CD14-positive monocyte (primary cell): Measurements from ENCODE around the gene ELF5. TPM values are rescaled to one million over a fixed set of nuclear protein-coding genes. Genes with fewer than 3 reads are reported as not detected.

ENCODE experiments used
- DNase-seq, 3 donors: peaks; one replicate each; pipeline ENCODE4 v3.0.0-alpha.2; 2011 to 2022
- H2AFZ ChIP-seq: 2 replicates; pipeline ENCODE4 v1.6.0; 2012; ENCODE audit warnings: mild to moderate bottlenecking, low read depth, low read length, inconsistent platforms; ENCODE audit not compliant: insufficient read depth, poor library complexity, severe bottlenecking
- H3K27ac ChIP-seq, 2 donors: 1 replicate in 1 of 2; 2 replicates in 1 of 2; pipeline ENCODE4 v1.5.1; 2012 to 2013; ENCODE audit warnings: low read length in 2 of 2, control low read depth in 1 of 2, inconsistent platforms in 1 of 2, low read depth in 1 of 2, mild to moderate bottlenecking in 1 of 2
- H3K27me3 ChIP-seq, 2 donors: one replicate each; pipeline versions ENCODE4 v1.6.0 to v1.6.1; 2011 to 2013; ENCODE audit warnings: low read length in 2 of 2; ENCODE audit not compliant: control insufficient read depth in 2 of 2, insufficient read depth in 2 of 2
- H3K36me3 ChIP-seq, 2 donors: replicated peaks in 1 of 2; 1 replicate in 1 of 2; 2 replicates in 1 of 2; pipeline versions ENCODE4 v1.5.1 to v1.6.1; 2012 to 2013; ENCODE audit warnings: low read length in 2 of 2, control low read depth in 1 of 2, inconsistent platforms in 1 of 2, mild to moderate bottlenecking in 1 of 2; ENCODE audit not compliant: insufficient read depth in 2 of 2, control insufficient read depth in 1 of 2
- H3K4me1 ChIP-seq, 2 donors: 1 replicate in 1 of 2; 2 replicates in 1 of 2; pipeline versions ENCODE4 v1.5.1 to v1.6.1; 2012 to 2013; ENCODE audit warnings: low read length in 2 of 2, control low read depth in 1 of 2, inconsistent platforms in 1 of 2, mild to moderate bottlenecking in 1 of 2, moderate library complexity in 1 of 2; ENCODE audit not compliant: insufficient read depth in 2 of 2, control insufficient read depth in 1 of 2
- H3K4me2 ChIP-seq: replicated peaks from 2 replicates; pipeline ENCODE3; 2012; ENCODE audit warnings: low read length, moderate library complexity, mild to moderate bottlenecking; ENCODE audit not compliant: poor library complexity, severe bottlenecking; ENCODE audit errors: extremely low read depth
- H3K4me3 ChIP-seq, 3 experiments: fragments of 200-600 bp in 1 of 3; sonication (generic) in 1 of 3; replicated peaks in 1 of 3; 1 replicate in 2 of 3; 2 replicates in 1 of 3; pipeline ENCODE4 v1.5.1; 2011 to 2013; ENCODE audit warnings: low read length in 3 of 3, mild to moderate bottlenecking in 3 of 3, control low read depth in 2 of 3, low read depth in 2 of 3, inconsistent platforms in 1 of 3, moderate library complexity in 1 of 3
- H3K79me2 ChIP-seq: 2 replicates; pipeline ENCODE4 v1.6.0; 2012; ENCODE audit warnings: mild to moderate bottlenecking, control low read depth, inconsistent platforms, low read length, moderate library complexity; ENCODE audit not compliant: insufficient read depth
- H3K9ac ChIP-seq: 2 replicates; pipeline ENCODE4 v1.6.0; 2017; ENCODE audit warnings: low read length, mild to moderate bottlenecking; ENCODE audit not compliant: insufficient read depth, poor library complexity, severe bottlenecking
- H3K9me3 ChIP-seq, 2 donors: replicated peaks in 1 of 2; 1 replicate in 1 of 2; 2 replicates in 1 of 2; pipeline versions ENCODE4 v1.5.1 to v1.6.1; 2012 to 2013; ENCODE audit warnings: low read length in 2 of 2, control low read depth in 1 of 2; ENCODE audit not compliant: control insufficient read depth in 1 of 2, insufficient read depth in 1 of 2
- H4K20me1 ChIP-seq: 2 replicates; pipeline ENCODE4 v1.6.0; 2012; ENCODE audit warnings: mild to moderate bottlenecking, low read length, control low read depth, moderate library complexity; ENCODE audit not compliant: insufficient read depth
- H3K27ac Mint-ChIP-seq, 7 donors: one replicate each; pipeline ENCODE4 v1.8.0; 2020; ENCODE audit warnings: mild to moderate bottlenecking in 7 of 7, mixed read lengths in 7 of 7, moderate library complexity in 6 of 7, inconsistent platforms in 2 of 7
- H3K27me3 Mint-ChIP-seq, 3 donors: one replicate each; pipeline ENCODE4 v1.8.0; 2021 to 2022; ENCODE audit warnings: low read depth in 3 of 3, mild to moderate bottlenecking in 3 of 3, mixed read lengths in 3 of 3, moderate library complexity in 3 of 3, inconsistent platforms in 1 of 3
- H3K36me3 Mint-ChIP-seq, 2 donors: one replicate each; pipeline ENCODE4 v1.8.0; 2020; ENCODE audit warnings: mixed read lengths in 2 of 2, inconsistent platforms in 1 of 2, mild to moderate bottlenecking in 1 of 2
- H3K4me1 Mint-ChIP-seq: one replicate; pipeline ENCODE4 v1.8.0; 2020; ENCODE audit warnings: mild to moderate bottlenecking, mixed read lengths
- H3K4me3 Mint-ChIP-seq, 2 donors: one replicate each; pipeline ENCODE4 v1.8.0; 2020; ENCODE audit warnings: mild to moderate bottlenecking in 2 of 2, mixed read lengths in 2 of 2, moderate library complexity in 1 of 2
- H3K9me3 Mint-ChIP-seq, 7 donors: one replicate each; pipeline ENCODE4 v1.8.0; 2020 to 2022; ENCODE audit warnings: mixed read lengths in 7 of 7, mild to moderate bottlenecking in 6 of 7, moderate library complexity in 6 of 7, inconsistent platforms in 2 of 7
- CTCF ChIP-seq: fragments of 200-600 bp; IDR thresholded peaks from one replicate; pipeline ENCODE4 v1.8.0; 2022; ENCODE audit warnings: antibody characterized with exemption, mild to moderate bottlenecking
- WGBS: methylation state at CpG from one replicate; pipeline ENCODE4 v1.1.5; 2013; ENCODE audit warnings: missing lambda C conversion rate; ENCODE audit not compliant: insufficient coverage; 5-methylcytosine and 5-hydroxymethylcytosine counted together
- intact Hi-C, 2 donors: fragments of 100-400 bp; cut with micrococcal nuclease; formaldehyde crosslinking; loops; one replicate each; pipeline versions ENCODE4 v1.15.0 to v1.15.1; 2023
- polyA plus RNA-seq, 3 donors: library from polyadenylated mRNA; depleted of rRNA in 1 of 3; unstranded in 2 of 3; stranded (reverse) in 1 of 3; fragments of 300-500 nt in 2 of 3; fragments of >200 nt in 1 of 3; fragmentation: Illumina TruSeq in 2 of 3; gene quantifications; 1 replicate in 2 of 3; 2 replicates in 1 of 3; pipeline ENCODE4 v1.2.3, GENCODE V29; 2012 to 2021

Gene ELF5
- polyA plus RNA-seq, 3 donors: 0.27 TPM; not detected in 2

GRCh38 chr11:34514597-34514996, 1.0 kb upstream of the ELF5 start:
- Histone ChIP-seq H3K36me3 (no peaks in the 10 kb centered on the region), H3K79me2 (no peaks in the 10 kb centered on the region), H3K9ac (no peak overlapping the region), H4K20me1 (no peaks in the 10 kb centered on the region), H2AFZ (no peak overlapping the region), H3K9me3 (no peaks in the 10 kb centered on the region), H3K27me3 (no peaks in the 10 kb centered on the region), H3K4me3 (no peak overlapping the region), H3K27ac (no peak overlapping the region), H3K4me2 (no peak overlapping the region), H3K4me1 (peaks cover 8 to 11% of the 10 kb centered on the region in 2 donors)
- DNase-seq: no peak
- no peak for TF ChIP-seq CTCF
- Mint-ChIP-seq H3K36me3 (no peaks in the 10 kb centered on the region), H3K27ac (no peak overlapping the region), H3K9me3 (peaks cover 0 to 2% (median 0%) of the 10 kb centered on the region in 7 donors), H3K4me1 (peaks cover 18% of the 10 kb centered on the region), H3K27me3 (peaks cover 0 to 5% (median 0%) of the 10 kb centered on the region in 3 donors), H3K4me3 (no peak overlapping the region)
- WGBS: 100% methylated on average over 2 of the region's 7 CpGs
- intact Hi-C loops: loop anchor here in 1 of 2 donors (10.0 kb wide), 1 partner anchor 380 kb away; no protein-coding TSS in a partner anchor

GRCh38 chr11:34512840-34513681, 533 bp downstream of the ELF5 start:
- peaks cover 21 to 24% of the 10 kb centered on the region in 2 donors for H3K4me1 ChIP-seq
- peak; percentile 77 for TF ChIP-seq CTCF
- H3K36me3 Mint-ChIP-seq: no peaks in the 10 kb centered on the region
- H4K20me1 ChIP-seq: no peaks in the 10 kb centered on the region
- H3K27me3 ChIP-seq: no peaks in the 10 kb centered on the region
- peaks cover 30% of the 10 kb centered on the region for H3K4me1 Mint-ChIP-seq
- WGBS: 99% methylated on average over 15 of the region's 24 CpGs
- peak; percentile 21 to 49 (median 26) for DNase-seq
- H3K27ac Mint-ChIP-seq: peak overlapping the region in 2 of 7 donors; percentile 35 to 59
- no peak overlapping the region for H2AFZ ChIP-seq
- intact Hi-C loops: loop anchor here in 1 of 2 donors (10.0 kb wide), 1 partner anchor 382 kb away; no protein-coding TSS in a partner anchor
- H3K36me3 ChIP-seq: no peaks in the 10 kb centered on the region
- no peaks in the 10 kb centered on the region for H3K79me2 ChIP-seq
- peaks cover 0 to under 1% (median 0%) of the 10 kb centered on the region in 7 donors for H3K9me3 Mint-ChIP-seq
- H3K4me2 ChIP-seq: no peak overlapping the region
- no peak overlapping the region for H3K9ac ChIP-seq
- H3K9me3 ChIP-seq: no peaks in the 10 kb centered on the region
- no peak overlapping the region for H3K27ac ChIP-seq
- H3K27me3 Mint-ChIP-seq: peaks cover 0 to 2% (median 0%) of the 10 kb centered on the region in 3 donors
- H3K4me3 ChIP-seq: no peak overlapping the region
- H3K4me3 Mint-ChIP-seq: no peak overlapping the region
